GM21576 (cell line): Measurements from ENCODE around the gene NUTM2B.
"Not testable (repeated sequence)": the region's sequence is repeated elsewhere in the genome, so short reads cannot be mapped to it uniquely, and the experiment has no call there.

Source experiments
- ATAC-seq: cut with Tn5 transposase; IDR thresholded peaks from one replicate; pipeline ENCODE4 v1.9.1; 2021; ENCODE audit warnings: mild to moderate bottlenecking, moderate library complexity; ENCODE audit not compliant: unreplicated experiment

Gene NUTM2B, protein sequence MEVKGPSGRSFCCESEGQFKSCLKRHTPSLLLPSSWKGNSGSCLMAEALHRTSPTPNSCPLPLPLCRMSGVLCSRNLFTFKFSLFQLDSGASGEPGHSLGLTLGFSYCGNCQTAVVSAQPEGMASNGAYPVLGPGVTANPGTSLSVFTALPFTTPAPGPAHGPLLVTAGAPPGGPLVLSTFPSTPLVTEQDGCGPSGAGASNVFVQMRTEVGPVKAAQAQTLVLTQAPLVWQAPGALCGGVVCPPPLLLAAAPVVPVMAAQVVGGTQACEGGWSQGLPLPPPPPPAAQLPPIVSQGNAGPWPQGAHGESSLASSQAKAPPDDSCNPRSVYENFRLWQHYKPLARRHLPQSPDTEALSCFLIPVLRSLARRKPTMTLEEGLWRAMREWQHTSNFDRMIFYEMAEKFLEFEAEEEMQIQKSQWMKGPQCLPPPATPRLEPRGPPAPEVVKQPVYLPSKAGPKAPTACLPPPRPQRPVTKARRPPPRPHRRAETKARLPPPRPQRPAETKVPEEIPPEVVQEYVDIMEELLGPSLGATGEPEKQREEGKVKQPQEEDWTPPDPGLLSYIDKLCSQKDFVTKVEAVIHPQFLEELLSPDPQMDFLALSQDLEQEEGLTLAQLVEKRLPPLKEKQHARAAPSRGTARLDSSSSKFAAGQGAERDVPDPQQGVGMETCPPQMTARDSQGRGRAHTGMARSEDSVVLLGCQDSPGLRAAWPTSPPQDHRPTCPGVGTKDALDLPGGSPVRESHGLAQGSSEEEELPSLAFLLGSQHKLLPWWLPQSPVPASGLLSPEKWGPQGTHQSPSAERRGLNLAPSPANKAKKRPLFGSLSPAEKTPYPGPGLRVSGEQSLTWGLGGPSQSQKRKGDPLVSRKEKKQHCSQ

DNA sequence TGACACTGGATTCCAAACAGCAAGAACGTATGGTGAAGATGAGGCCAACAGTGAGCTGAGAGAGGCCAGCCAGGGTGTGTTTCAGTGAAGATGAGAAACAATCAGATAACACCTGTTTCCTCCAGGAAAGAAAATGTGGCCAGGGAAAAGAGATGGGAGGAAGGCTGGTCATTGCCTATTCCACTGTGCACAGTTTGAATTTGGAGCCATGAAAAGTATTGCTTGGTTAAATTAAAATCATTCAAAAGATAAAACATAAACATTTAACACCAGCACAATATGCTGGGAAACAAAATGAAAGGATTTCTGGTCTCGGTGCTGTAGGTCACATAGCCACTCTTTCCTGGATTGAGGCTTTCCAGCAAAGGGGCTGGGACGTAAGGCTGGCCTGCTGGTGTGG is at the start of gene NUTM2B:
TSS of gene NUTM2B (plus strand) at position 301 of the 400 bp plus-strand sequence. CDS start 383 bp downstream, outside the sequence.
- ATAC-seq, result not testable (repeated sequence)

DNA sequence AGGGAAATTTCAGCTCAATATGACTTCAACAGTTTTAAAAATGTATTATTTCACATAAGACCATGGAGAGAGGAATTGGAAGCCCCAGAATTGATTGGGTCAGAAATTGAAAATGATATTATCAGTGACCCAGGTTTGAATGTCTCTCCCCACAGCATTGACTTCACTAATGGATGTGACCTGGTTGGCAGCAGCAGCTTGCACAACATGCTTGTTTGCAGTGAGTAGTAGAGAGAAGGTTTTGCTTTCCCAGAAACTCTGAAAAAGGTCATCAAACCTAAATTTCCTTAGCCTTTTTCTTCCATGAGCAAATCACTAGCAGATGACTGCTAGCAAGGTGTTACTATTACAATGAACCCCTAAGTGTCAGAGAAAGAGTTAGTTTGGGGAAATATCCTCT is 39.7 kb upstream of the NUTM2B start:
- ATAC-seq, result not testable (repeated sequence)

DNA sequence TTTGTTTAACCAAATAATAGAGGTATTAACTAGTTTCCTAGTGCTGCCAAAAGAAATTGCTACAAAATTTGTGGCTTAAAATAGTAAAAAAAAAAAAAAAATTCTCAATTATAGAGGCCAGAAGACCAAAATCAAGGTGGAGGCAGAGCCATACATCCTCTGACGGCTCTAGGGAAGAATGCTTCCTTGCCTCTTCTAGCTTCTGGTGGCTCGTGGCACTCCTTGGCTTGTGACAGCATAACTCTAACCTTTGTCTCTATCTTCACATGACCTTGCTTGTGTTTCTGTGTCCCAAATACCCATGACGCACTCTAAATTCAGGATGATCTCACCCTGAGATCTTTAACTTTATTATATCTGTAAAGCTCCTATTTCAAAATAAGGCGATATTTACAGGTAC is 38.3 kb upstream of the NUTM2B start:
- ATAC-seq, result not testable (repeated sequence)

DNA sequence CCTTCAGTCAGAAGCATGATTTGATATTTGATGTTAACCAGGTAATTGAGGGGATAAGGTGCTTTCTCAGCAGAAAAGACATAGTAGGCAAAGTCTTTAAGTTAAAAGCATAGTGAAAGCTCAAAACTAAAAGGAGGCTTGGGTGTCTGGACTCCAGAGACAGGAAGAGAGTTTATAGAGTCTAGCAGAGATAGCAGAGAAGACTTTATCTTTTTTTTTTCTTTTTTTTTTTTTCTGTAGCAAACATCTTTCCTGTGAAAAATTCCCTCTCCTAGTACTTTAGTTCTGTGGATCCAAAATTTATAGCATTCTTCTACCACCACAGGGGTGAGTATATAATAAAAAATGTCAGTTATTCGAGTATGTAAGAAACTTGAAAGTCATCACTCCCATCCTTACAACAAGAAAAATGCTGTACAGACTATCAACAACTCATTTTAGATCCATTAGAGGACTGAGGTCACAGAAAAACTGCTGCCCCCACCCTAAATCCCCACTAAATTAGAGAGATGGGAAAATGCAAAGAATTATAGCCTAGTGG is 33.7 kb upstream of the NUTM2B start:
- ATAC-seq, result not testable (repeated sequence)

- not testable (repeated sequence) for ATAC-seq
Observed at GRCh38 chr10:79674878-79675277, 28.1 kb upstream of the NUTM2B start.

DNA sequence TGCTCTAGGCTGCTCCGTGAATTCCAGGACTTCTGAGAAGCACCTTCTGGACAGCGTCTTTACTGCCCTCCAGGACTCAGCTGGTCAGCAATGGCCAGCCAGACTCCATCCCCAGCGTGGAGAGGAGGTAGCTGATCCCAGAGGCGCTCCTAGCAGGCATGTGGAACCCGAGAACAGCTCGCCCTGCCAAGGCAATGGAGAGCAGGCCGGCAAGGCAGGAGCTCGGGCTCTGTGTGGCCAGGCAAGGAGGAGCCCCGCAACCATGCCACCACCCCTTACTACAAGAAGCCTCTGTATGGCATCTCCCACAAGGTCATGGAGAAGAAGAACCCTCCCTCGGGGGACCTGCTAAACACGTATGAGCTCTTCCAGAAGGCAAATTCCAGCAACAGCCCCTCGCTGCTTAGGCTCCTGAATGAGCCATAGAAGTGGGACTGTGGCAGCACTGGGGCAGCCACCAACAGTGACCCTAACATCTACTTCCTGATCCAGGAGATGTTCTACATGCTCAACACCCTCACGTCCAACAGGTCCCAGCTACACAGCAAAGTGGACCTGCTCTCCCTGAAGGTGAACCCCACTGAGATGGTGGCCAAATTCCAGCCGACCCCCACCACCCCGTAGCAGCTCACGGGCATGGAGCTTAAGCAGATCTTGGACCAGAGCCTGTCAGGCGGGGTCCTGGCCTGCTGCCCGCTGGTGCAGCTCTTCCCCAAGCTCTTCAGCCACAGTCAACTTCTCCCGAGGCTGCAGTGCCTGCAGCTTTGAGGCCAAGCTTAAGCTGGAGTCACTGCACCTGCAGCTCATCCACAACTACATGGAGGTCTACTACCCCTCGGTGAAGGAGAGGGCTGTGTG is 19.8 kb upstream of the NUTM2B start:
- ATAC-seq, result not testable (repeated sequence)

- not testable (repeated sequence) for ATAC-seq
Observed at GRCh38 chr10:79683884-79684720, 18.9 kb upstream of the NUTM2B start.

DNA sequence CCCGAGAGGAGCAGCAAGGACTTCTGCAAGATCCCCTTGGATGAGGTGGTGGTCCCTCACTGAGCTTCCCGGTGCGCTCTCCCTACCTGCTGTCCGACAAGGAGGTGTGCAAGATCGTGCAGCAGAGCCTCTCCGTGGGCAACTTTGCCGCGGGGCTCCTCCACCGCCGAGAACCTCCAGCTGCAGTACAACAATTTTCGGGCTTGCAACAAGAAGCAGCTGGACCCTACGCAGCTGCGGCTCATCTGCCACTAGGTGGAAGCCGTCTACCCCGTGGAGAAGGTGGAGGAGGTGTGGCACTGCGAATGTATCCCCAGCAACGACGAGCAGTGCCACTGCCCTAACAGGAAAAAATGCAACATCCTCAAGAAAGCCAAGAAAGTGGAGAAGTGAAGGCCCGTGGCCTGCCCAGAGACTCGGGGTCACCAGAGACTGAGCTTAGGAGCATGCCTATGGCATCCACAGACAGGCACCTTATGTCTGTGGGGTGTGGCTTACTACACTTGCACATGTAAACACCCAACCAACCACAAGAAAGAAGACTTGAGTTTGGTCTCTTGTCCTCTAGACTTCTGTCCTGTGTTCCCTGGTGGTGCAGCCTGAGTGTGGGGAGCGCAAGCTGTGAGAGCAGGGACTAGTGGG is 17.9 kb upstream of the NUTM2B start:
- ATAC-seq, result not testable (repeated sequence)

GRCh38 chr10:79686595-79686994 is 16.4 kb upstream of the NUTM2B start:
- not testable (repeated sequence) for ATAC-seq

DNA sequence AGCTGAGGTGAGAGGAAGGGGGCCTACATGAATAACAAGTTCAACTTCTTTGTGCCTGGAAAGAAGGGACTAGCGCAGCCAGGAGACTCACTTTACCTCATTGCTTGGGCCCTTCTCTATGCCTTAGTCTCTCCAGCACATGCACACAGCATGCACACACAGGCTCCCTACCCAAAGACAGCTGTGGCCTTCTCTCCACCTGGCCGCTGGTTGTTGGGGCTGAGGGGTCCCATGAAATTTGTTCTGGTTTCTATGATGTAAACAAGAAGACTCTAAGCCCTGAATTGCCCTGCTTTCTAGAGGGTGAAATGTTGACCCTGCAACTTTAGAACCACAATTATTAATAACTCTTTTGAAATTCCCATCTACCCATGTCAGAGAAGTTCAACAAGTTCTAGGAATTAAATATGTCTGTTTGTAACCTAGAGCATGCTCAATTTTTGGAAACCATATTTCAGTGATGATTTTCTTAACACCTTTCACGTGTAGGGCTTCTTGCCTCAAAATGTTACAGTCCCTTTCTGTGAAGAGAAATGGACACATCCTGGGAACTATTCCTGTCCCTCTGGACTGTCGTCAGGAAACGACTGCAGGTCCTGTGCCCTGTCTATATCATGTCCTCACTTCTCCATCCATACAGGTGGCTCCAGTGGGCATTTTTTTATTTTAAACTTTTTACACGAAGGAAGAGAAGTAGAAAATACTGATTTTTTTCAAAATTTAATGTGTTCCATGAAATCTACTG is 15.4 kb upstream of the NUTM2B start:
- ATAC-seq, result not testable (repeated sequence)

DNA sequence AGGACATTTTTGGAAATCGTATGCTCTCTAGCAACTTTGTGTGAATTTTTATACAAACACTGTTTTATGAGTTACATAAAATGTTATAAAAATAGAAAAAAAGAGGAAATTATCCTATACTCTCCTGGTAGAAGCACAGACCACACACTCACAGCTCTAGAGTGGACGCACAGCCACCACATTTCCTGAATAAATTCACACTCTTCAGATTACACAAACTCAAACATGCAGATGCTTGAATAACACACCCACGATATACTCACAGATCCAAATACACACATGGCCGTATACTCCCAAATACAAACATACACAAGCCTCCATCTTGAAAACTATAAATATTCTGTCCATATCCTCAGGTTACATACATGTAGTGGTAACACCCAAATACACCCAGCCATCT is 14.2 kb upstream of the NUTM2B start:
- not testable (repeated sequence) for ATAC-seq

DNA sequence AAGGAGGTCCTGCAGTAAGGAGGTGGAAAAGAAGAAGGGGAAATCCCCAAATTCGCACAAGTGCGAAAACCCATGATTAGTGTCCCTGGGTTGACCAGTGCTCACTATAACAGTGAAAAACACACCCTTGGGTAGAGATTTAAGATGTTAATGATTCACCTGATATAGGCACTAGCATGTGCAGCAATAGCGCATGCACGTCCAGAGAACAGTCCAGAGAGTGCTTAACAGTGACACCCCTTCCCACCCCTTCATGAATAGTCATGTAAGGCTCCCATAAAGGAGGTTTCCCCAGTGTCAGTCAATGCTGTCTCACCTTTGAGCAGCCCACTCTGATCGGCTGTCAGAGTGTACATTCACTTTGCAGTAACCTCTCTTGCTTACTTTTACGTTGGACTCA is 6.4 kb upstream of the NUTM2B start:
- ATAC-seq, result not testable (repeated sequence)

DNA sequence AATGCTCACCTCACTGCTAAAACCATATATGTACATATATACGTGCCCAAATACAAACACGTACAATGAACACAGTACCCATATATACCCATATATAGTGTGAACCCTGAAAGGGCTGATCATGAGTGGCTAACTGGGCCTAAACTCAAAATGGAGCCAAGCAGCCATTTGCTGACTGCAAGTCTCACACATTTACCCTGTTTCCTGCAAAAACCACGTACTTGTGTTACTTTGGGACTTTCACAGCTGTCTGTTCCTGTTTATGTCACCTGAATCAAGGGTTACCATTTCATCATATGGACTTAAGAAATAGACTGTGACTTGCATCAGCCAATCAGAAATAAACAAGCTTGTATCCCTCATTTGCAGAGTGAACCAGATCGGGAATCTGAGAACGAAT is 5.9 kb upstream of the NUTM2B start:
- ATAC-seq, result not testable (repeated sequence)

DNA sequence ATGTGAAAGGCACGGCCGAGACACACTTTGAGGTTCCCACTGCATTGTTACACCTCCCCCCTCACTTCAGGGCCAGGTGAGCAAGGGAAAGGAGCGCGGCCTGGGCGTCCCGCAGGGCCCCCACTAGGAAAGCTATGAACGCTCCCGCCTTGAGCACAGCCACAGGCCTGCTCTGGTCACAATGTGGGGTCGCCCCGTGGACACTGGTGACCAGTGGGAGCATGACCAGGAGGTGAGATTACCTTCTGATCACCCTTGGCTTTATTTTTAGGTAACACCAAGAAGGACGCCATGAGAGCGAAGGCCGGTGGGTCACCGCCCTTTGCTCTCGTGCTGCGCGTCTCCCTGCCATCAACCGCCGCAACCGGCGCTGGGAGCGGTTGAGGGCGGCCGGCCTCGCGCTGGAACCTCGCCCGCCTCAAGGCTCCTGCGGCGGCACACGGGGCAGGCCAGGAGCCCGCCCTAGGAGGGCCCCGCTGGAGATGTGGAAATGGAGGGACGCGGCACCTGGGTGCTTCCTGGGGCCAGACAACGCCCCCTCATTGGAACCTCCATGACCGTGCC is 2.6 kb upstream of the NUTM2B start:
- not testable (repeated sequence) for ATAC-seq

- ATAC-seq, result not testable (repeated sequence)
Observed at GRCh38 chr10:79707017-79707416, 4.0 kb downstream of the NUTM2B start.

DNA sequence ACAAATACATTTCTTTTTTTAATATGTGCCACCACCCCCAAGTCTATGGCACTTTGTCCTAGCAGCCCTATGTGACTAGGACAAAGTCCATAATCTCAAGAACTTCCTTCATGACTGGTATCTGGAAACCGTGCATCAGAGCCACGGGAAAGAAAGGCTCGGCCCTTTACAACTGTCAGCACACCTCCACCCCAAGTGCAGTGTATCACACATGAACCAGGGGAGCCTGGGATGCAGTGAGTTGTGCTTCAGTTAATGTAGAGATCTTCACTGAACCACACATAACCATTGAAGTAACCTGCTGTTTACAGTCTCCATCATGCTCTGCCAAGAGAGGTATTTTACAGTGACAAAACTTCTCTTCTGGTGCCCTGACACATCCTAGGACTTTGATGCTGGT is 11.9 kb downstream of the NUTM2B start:
- ATAC-seq, result not testable (repeated sequence)

DNA sequence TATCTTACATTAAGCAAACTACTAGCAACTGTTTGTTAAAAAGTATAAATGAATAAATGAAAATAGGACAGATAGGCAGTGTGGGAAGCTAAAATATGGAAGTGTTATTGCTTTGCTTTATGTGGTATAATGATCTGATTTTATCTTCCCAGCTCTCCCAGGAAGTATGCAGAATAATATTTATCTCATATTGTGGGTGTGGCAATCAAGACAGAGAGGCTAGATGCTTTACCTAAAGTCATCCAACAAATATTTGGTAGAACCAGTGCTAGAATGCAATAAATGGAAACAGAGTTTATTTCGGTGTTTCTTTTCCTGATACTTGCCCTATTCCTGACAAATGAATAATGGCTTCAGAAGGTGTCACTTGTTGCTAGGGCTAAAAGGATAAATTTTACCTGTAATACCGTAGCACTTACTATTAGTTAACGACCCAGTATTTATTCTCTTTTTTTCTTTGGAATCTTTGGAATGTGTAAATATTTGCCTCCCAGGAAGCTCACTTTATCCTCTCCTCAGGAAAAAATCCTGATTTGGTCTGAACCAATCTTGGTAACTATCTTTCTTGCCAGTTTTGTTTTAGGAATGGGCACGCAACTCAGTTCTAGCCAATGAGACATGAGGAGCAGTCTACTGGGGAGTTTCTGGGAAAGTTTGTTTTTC is 14.0 kb downstream of the NUTM2B start:
- not testable (repeated sequence) for ATAC-seq
